GM19043 (cell line): ENCODE measurements around the gene BCORL1.

Experiments used
- ATAC-seq: cut with Tn5 transposase; IDR thresholded peaks from one replicate; pipeline ENCODE4 v1.9.1; 2021; ENCODE audit warnings: low read depth; ENCODE audit not compliant: unreplicated experiment

BCORL1 gene

DNA sequence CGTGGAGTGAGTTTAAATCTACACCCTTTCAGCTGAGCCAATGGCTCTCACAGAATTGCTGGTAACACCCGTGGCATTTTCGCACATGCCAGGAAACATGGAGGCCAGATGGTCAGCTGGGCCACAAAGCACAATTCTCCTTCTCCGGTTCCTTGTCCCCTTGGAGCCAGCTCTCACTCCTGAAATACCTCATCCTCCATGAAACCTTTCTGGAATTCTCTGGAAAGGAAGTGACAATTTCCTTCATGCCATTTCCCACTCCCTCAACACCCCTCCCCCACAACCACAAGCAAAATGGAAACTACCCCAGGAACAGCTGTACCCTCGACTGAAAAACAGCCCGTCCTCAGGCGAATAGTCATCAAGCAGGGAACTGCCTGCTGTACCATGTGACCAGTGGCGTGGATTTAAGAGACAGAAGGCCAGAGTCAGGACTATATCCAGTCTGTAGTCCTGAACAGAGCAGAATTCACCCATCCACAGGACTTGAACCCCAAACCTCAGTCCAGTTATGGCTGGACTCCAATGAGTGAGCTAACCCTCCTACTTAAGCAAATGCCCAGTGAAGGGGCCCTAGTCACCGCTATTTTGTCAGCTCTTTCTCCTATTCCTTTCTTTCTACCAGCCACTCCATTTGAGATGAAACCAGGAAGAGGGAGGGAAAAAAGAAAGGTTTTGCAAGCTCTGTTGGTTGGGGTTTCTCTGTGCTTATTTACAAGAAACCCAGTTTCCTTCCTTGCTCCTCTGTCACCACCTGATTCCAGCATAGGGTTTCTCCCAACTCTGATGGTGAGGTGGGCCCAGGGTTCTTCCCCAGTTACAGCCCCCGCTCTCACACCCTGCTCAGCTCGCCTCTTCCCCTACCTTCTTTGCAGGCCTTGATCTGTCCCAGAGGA, 103.4 kb downstream of the BCORL1 start:
- ATAC-seq, result no peak

DNA sequence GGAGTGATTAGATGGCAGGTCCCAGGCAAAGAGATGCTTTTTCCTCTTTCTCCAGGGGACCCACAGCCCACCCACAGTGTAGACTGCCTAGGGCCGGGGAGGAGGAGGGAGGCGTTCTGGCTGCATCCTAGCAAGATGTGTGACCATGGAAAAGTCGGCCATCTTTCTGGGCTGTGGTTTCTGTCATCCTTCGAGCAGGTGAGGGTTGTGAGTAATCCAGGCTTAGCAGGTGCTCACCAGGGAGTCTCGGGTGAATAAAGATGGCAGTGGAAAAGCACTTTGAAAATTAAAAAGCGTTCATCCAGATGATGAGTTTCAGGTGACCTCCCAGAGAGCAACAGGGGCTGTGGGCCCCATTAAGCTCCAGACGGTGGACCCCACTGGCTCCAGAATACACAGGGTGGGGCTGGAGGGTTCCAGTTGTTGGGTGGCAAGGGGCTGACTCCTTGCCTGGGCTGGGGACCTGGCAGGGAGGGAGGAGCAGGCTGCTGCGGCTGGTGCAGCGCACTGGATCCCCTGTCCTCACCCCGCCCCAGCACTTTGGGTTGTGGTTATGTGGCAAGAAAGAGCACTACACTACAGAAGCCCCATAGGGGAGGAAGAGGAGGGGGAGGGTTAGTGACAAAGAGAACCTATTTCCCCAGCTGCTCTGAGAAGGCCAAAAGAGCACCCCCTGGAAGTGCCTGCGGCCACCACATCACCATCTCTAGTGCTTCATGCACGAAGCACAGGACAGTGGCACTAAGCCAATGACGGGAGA, 104.2 kb downstream of the BCORL1 start:
- peak; percentile 30 for ATAC-seq

GRCh38 chrX:130090364-130090763, 107.9 kb downstream of the BCORL1 start:
- no peak for ATAC-seq

DNA sequence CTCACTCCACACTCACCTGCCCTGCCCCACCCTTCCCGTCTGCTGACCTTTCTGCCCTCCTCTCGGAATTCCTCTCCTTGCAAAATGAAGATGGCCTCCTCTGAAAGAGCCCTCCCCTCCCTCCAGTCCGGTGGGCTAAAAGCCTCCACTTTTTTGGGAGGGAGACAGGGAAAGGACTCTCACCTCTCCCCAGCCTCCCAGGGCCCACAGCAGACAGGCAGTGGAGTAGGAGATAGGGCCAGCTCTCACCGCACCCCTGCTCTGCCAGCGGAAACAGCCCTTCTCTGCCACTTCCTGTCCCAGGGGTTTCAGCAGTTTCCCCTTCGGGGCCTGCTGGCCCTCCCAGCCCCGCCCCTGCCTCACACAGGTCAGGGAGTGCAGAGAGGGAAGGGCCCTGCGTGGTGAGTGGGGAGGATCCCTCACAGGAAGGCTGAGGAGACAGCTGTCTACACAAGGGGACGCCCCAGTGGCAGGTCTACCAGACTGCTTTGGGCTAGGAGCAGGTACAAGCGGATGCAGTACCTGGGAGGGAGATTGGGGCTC, 109.6 kb downstream of the BCORL1 start:
- peak; percentile 99 for ATAC-seq

GRCh38 chrX:130093271-130093670, 110.8 kb downstream of the BCORL1 start:
- no peak for ATAC-seq

DNA sequence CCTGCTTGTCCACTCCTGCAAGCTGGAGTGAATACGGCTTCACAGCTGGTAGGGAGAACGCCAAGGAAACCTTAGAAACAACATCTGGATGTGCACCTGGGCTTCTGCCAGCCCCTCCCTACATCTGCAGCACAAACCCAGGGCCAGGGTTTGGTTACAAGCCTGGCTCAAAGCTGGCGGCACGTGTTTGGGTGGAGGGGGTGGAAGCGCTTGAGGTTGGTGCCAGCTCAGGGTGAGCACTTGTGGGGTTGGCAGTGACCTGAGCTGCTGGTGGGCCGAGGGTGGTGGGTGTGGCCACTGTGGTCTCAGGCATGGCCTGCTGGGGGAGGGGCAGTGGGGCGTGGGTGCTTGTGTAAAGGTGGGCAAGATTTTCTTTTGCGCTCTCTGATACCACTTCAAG, 112.3 kb downstream of the BCORL1 start:
- ATAC-seq, result no peak

DNA sequence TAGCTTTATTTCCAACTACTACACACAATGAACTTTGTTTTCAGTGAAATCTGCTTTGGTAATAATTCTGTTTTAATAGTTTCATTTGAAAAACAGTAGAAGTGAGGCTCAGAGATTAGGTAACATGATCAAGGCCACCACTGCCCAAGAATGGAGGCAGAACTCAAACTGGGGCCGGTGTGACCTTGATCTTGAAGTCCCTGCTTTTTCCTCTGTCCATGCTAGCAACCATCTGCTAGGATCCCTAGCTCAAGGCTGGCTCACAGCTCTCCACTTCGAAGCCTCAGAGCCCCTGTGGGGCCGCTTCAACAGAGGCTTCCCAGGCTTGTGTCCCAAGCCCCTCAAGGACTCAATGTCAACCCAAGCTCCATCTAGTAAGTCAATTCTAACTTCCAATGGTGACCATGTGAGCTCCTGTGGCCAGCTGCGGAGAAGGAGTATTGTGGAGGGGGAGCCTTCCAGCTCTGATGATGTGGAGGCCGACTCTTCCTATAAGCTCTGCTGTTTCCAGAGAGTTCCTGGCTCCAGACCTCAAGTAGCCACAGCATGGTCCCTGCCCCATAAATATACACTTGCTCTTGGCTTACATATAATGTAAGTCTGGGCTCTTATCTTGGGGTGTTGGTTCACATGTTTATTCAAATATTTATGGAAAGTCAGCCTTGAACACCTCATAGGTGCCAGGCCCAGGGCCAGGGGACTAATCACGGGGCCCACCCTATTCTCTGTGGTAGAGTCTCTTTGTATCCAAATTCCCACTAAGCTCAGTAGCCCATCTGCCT, 113.0 kb downstream of the BCORL1 start:
- ATAC-seq, result no peak

DNA sequence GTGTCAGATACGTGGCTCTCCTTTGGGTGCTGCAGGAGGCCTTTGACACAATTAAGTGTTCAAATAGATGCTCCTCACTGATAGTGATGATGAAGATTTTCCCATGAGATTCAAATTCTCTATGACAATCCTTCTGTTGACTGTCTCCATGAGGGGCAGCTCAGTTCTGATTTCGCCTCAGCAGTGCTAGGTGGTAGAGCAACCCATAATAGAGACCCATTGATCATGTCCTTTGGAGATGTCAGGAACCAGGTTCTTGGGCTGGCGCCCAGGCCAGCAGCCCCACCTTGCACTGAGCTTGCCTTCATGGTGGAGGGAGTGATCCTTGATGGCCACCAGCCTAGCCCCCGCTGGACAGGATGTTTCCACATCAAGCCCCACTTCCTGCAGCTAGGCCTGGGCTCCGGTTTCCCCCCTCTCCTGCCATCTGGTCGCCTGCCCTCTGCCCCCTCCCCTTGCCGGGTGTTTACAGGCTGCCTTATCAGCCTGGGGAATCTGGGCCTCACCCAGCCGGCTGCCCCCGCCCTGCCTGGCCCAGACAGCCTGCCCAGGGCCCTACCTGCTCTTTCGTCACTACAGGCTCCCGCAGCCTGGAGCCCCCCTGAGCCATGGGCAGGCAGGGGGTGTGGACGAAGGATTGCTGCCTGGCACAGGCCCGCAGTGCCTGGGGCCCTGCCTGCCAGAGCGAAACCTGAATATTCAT, 115.2 kb downstream of the BCORL1 start:
- ATAC-seq, result no peak

DNA sequence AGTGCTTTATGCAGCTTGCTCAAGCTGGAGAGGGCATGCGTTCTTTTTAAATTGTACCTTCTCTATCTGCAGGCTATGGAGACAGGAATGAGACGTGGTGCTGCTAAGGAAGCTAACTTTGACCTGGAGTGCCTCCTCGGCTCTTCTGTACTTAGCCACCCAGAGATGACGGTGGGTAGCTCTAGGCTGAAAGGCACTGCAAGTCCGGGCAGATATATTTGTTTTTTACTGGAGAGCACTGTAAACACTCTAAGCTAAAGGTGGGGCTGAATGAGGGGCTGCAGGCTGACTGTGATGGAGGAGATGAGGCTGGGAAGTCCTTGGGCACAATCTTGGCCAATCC, 115.7 kb downstream of the BCORL1 start:
- no peak for ATAC-seq

- ATAC-seq, result no peak
These were observed 117.7 kb downstream of the BCORL1 start for GRCh38 chrX:130100180-130100579.

DNA sequence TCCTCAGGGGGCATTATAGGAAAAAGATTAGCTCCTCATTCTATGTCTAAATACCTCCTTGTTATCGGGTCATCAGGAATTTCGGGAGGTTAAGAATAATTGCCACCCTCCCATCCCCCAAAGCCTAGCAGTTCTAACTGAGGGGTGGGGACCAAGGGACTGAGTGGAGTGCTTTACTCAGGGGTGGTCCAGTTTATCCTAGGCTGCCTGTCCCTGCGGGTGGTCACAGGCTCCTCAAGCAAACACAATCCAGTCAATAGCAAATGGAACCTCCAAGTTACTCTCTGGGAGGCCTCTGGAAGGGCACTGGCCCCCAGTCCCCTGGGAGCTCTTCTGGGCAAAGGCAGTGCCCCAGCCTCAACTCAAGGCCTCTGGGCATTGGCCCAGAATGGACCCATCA, 121.2 kb downstream of the BCORL1 start:
- ATAC-seq, result no peak

DNA sequence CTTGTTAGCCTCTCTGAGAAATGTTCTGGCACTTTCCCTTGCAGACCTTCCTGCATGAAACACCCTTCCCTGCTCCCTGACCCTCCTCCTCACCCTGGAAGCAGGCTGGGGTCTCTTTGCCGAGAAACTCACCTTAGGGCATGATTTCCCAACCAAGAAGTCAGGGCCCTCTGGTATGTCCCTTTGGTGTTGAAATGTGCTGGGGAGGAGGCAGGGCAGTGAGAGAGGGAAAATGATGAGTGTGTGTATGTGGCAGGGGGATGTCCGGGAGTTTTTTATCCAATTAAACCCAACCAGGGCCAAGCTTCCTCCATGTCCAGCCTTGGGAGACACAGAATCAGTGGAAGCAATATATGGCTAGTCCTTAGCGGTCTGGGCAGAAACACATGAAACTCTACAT, 122.8 kb downstream of the BCORL1 start:
- ATAC-seq, result no peak

DNA sequence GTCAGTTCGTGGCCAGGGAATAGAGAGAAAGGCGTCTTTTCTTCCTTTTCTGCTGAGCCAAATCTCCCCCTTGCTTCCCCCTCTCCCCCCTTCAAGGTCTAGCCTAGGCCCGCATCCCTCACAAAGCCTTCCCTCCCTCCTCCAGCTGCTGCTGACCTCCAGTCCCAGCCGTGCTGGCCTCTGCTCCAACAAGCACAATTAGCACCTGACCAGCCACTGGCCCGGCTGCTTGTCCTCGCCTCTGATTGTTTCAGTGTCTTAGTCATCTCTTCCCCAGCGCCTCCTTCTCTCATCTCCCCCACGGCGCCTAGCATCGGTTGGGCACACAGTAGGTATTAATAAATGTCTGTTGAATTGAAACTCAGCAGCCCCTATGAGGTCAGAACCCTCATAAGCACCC, 123.6 kb downstream of the BCORL1 start:
- no peak for ATAC-seq
